H7 (cell line): ENCODE data around the gene TMEM89. TPM values are rescaled to one million over a fixed set of nuclear protein-coding genes. Genes with fewer than 3 reads are reported as not detected.

Source experiments
- DNase-seq: peaks from one replicate; pipeline ENCODE4 v3.0.0; 2012
- H3K27me3 ChIP-seq: 2 replicates; pipeline ENCODE4 v1.6.0; 2011; ENCODE audit warnings: mild to moderate bottlenecking, low read length; ENCODE audit not compliant: control insufficient read depth, insufficient read depth
- H3K36me3 ChIP-seq: replicated peaks from 2 replicates; pipeline ENCODE4 v1.5.1; 2011; ENCODE audit warnings: low read length; ENCODE audit not compliant: control insufficient read depth, insufficient read depth
- H3K4me3 ChIP-seq: 2 replicates; pipeline ENCODE4 v1.5.1; 2011; ENCODE audit warnings: low read depth, mild to moderate bottlenecking, control low read depth, low read length, moderate library complexity; ENCODE audit not compliant: insufficient read depth
- total RNA-seq: library from RNA; depleted of rRNA; stranded (reverse); fragments of >200 nt; shearing (Covaris generic); gene quantifications from 2 replicates; pipeline ENCODE4 v1.2.3, GENCODE V29; 2014

TMEM89 gene
- total RNA-seq, 1 experiment from 2014 or later: not detected

GRCh38 chr3:48633743-48634142 lies 12.2 kb upstream of the TMEM89 start:
- DNase-seq: no peak
- H3K27me3 ChIP-seq: no peaks in the 10 kb centered on the region
- H3K4me3 ChIP-seq: no peak overlapping the region
- H3K36me3 ChIP-seq: peaks cover 27% of the 10 kb centered on the region

- H3K36me3 ChIP-seq: peaks cover 32% of the 10 kb centered on the region
- no peak overlapping the region for H3K4me3 ChIP-seq
- no peak for DNase-seq
Measured at GRCh38 chr3:48633256-48633655, 11.7 kb upstream of the TMEM89 start.

GRCh38 chr3:48631516-48632448 lies 10.2 kb upstream of the TMEM89 start:
- H3K4me3 ChIP-seq: no peak overlapping the region
- peaks cover 45% of the 10 kb centered on the region for H3K36me3 ChIP-seq
- no peak for DNase-seq
- H3K27me3 ChIP-seq: no peaks in the 10 kb centered on the region

More at GRCh38 chr3:48633256-48633655, 11.7 kb upstream of the TMEM89 start:
- no peaks in the 10 kb centered on the region for H3K27me3 ChIP-seq

GRCh38 chr3:48630833-48631232 lies 9.3 kb upstream of the TMEM89 start:
- DNase-seq: no peak
- H3K27me3 ChIP-seq: no peaks in the 10 kb centered on the region
- H3K4me3 ChIP-seq: no peak overlapping the region
- peaks cover 51% of the 10 kb centered on the region for H3K36me3 ChIP-seq

- DNase-seq: no peak
- H3K36me3 ChIP-seq: peaks cover 53% of the 10 kb centered on the region
- H3K4me3 ChIP-seq: no peak overlapping the region
- no peaks in the 10 kb centered on the region for H3K27me3 ChIP-seq
Measured at GRCh38 chr3:48630407-48630806, 8.8 kb upstream of the TMEM89 start.

- H3K36me3 ChIP-seq: peaks cover 55% of the 10 kb centered on the region
Measured at GRCh38 chr3:48629894-48630293, 8.3 kb upstream of the TMEM89 start.

GRCh38 chr3:48628277-48629017 lies 6.9 kb upstream of the TMEM89 start:
- Histone ChIP-seq H3K27me3 (no peaks in the 10 kb centered on the region), H3K4me3 (no peak overlapping the region), H3K36me3 (peaks cover 54% of the 10 kb centered on the region)
- no peak for DNase-seq

More at GRCh38 chr3:48629894-48630293, 8.3 kb upstream of the TMEM89 start:
- Histone ChIP-seq H3K4me3 (no peak overlapping the region), H3K27me3 (no peaks in the 10 kb centered on the region)
- no peak for DNase-seq

- Histone ChIP-seq H3K36me3 (peaks cover 39% of the 10 kb centered on the region), H3K4me3 (no peak overlapping the region), H3K27me3 (no peaks in the 10 kb centered on the region)
- DNase-seq: no peak
Measured at GRCh38 chr3:48625600-48625999, 4.0 kb upstream of the TMEM89 start.

- no peak for DNase-seq
- H3K4me3 ChIP-seq: no peak overlapping the region
- no peaks in the 10 kb centered on the region for H3K27me3 ChIP-seq
Measured at GRCh38 chr3:48624767-48625166, 3.2 kb upstream of the TMEM89 start.

GRCh38 chr3:48623851-48624547 lies 2.4 kb upstream of the TMEM89 start:
- Histone ChIP-seq H3K36me3 (peaks cover 28% of the 10 kb centered on the region), H3K4me3 (no peak overlapping the region), H3K27me3 (no peaks in the 10 kb centered on the region)
- DNase-seq: no peak

More at GRCh38 chr3:48624767-48625166, 3.2 kb upstream of the TMEM89 start:
- peaks cover 32% of the 10 kb centered on the region for H3K36me3 ChIP-seq

- DNase-seq: no peak
- H3K4me3 ChIP-seq: no peak overlapping the region
- H3K36me3 ChIP-seq: no peaks in the 10 kb centered on the region; the same call in 1 of the 2 replicates
- H3K27me3 ChIP-seq: no peaks in the 10 kb centered on the region
Measured at GRCh38 chr3:48619541-48620524, 1.7 kb downstream of the TMEM89 start.

- no peaks in the 10 kb centered on the region for H3K27me3 ChIP-seq
- no peaks in the 10 kb centered on the region; the same call in 1 of the 2 replicates for H3K36me3 ChIP-seq
Measured at GRCh38 chr3:48617559-48617958, 4.0 kb downstream of the TMEM89 start.

GRCh38 chr3:48614044-48614443 lies 7.5 kb downstream of the TMEM89 start:
- Histone ChIP-seq H3K36me3 (no peaks in the 10 kb centered on the region; the same call in 1 of the 2 replicates), H3K27me3 (no peaks in the 10 kb centered on the region), H3K4me3 (no peak overlapping the region)
- DNase-seq: no peak

More at GRCh38 chr3:48617559-48617958, 4.0 kb downstream of the TMEM89 start:
- DNase-seq: no peak
- no peak overlapping the region for H3K4me3 ChIP-seq
